ENCODE measurements around the gene B3GALT6.
"Not testable (repeated sequence)": the region's sequence is repeated elsewhere in the genome, so short reads cannot be mapped to it uniquely, and the experiment has no call there.

B3GALT6 gene

GRCh38 chr1:1232208-1232795 is at the start of gene B3GALT6:
Gene B3GALT6 (plus strand): TSS chr1:1232237. CDS start chr1:1232279, 42 bp downstream.
- DNase-seq (ENCODE audit: low read depth in 2 of 2): no peak

GRCh38 chr1:1182491-1183220 is 49.4 kb upstream of the B3GALT6 start:
- DNase-seq (ENCODE audit: low read depth in 2 of 2): no peak

- no peak for DNase-seq (ENCODE audit: low read depth in 2 of 2)
Observed at GRCh38 chr1:1183221-1183747, 48.8 kb upstream of the B3GALT6 start.

GRCh38 chr1:1183833-1184775 is 47.9 kb upstream of the B3GALT6 start:
- DNase-seq (ENCODE audit: low read depth in 2 of 2): no peak

- no peak for DNase-seq (ENCODE audit: low read depth in 2 of 2)
Observed at GRCh38 chr1:1185101-1185765, 46.8 kb upstream of the B3GALT6 start.

GRCh38 chr1:1187938-1188337 is 44.1 kb upstream of the B3GALT6 start:
- no peak for DNase-seq (ENCODE audit: low read depth in 2 of 2)

- no peak for DNase-seq (ENCODE audit: low read depth in 2 of 2)
Observed at GRCh38 chr1:1189111-1189510, 42.9 kb upstream of the B3GALT6 start.

- DNase-seq (ENCODE audit: low read depth in 2 of 2): no peak
Observed at GRCh38 chr1:1191734-1192133, 40.3 kb upstream of the B3GALT6 start.

GRCh38 chr1:1194723-1195122 is 37.3 kb upstream of the B3GALT6 start:
- DNase-seq (ENCODE audit: low read depth in 2 of 2): no peak

GRCh38 chr1:1195726-1196125 is 36.3 kb upstream of the B3GALT6 start:
- DNase-seq (ENCODE audit: low read depth in 2 of 2): not testable (repeated sequence)

- DNase-seq (ENCODE audit: low read depth in 2 of 2): no peak
Observed at GRCh38 chr1:1196431-1197187, 35.4 kb upstream of the B3GALT6 start.

GRCh38 chr1:1197188-1197500 is 34.9 kb upstream of the B3GALT6 start:
- no peak for DNase-seq (ENCODE audit: low read depth in 2 of 2)

- DNase-seq (ENCODE audit: low read depth in 2 of 2): no peak
Observed at GRCh38 chr1:1197551-1198422, 34.2 kb upstream of the B3GALT6 start.

- DNase-seq (ENCODE audit: low read depth in 2 of 2): no peak
Observed at GRCh38 chr1:1198423-1199140, 33.5 kb upstream of the B3GALT6 start.

- DNase-seq (ENCODE audit: low read depth in 2 of 2): no peak
Observed at GRCh38 chr1:1199141-1199960, 32.7 kb upstream of the B3GALT6 start.

GRCh38 chr1:1199961-1200875 is 31.8 kb upstream of the B3GALT6 start:
- DNase-seq (ENCODE audit: low read depth in 2 of 2): no peak
